ENCODE measurements around the gene ARHGEF6.

ARHGEF6 gene

DNA sequence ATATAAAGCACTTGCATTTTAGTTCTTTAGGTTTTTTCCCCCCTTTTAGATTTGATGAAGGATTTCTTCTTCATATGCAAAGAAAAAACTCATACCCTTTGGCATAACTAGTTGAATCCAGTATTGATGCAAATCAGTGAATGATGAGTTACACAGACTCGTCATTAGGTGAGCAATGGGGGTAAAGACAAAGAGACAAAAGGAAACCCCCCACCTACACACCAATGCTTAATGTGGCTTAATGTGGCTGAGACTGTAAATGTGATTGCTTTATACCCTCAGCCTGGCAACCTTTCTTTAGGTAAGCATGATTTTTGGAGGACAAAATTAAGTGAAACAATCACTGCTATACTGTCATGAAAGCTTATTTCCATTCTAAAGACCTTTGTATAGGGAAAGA is 93.3 kb downstream of the ARHGEF6 start:
- DNase-seq = no peak

GRCh38 chrX:136684120-136684519 is 96.6 kb downstream of the ARHGEF6 start:
- DNase-seq = no peak

DNA sequence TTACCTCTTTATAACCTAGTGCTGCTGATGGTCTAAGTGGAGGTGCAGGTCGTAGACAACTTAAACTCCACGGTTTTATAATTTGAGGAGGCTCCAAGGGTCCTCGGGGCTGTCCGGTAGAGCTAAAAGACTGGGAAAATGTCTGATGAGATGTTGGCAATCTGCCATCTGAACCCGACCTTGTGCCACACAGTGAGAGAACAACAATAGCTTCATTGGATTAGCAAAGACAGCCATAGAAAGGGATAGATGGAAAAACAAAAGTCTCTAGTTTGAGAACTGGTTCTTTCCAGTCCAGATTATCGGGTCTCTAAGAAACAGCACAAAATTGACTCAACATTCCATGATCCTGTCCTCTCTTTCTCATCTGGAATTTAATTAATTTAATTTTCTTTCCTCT is 101.2 kb downstream of the ARHGEF6 start:
- DNase-seq = no peak

DNA sequence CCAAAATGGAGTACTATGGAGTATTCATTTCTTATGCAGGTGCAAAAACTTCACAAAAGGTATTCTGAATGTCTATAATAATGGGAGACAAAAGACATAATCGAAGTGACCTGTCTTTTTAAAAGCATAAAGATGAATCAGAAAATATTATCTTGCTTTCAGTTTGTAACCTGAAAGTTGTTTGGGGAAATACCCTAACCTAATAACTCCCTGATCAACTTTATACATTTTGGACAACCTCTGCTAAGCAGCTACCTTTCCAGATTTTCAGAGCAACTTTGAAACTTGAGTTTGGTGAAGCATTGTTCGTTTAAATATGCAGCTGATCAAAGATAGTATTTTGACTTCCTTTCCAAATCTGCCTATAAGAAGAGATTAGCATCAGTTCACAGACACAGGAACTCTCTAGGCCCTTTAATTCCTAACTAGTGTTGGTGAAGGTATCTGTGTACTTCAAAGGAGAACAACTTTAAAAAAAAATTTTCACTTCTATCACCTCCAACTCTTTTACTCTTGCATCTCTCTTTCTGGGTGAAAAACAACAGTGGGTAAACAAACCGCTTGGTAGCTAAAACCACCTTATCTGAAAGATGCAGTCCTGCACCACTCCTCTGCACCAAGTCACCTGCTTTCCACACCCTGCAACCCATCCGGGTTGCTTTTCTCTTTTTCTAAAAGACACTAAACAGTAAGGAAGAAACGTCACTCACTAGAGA is 106.3 kb downstream of the ARHGEF6 start:
- no peak for DNase-seq

GRCh38 chrX:136671006-136671610 is 109.6 kb downstream of the ARHGEF6 start:
- DNase-seq = no peak

DNA sequence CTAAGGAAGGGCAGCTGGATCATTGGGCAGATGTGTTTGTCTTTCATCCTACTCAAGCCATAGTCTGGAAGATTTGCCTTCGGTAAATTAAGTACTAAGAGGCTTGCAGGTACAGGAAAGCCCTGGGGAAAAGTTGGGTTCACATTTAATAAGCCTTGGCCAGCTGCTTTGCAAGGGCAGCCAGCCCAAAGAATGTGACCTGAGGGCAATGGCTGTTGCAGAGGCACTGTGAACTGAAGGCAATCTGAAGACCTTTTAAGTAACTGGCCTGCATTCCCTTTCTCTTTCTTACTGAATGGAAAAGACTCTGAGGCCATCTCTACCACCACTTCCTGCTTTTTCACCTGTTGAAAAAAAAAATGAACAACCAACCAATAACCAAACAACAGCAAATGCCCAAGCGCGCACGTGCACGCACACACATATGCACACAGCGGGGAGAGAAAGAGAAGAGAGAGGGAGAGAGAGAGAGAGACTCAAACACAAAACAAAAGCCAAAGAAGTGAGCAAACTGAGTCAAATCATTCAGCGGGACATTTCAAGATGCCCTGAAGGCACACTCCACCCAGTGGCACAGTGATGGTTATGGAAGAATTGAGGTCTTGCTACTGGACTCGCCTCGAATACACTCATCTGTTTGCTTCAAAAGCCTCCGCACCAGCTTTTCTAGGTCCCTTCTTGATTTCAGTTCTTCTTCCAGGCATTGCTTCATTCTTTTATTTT is 113.1 kb downstream of the ARHGEF6 start:
- no peak for DNase-seq

GRCh38 chrX:136666088-136666487 is 114.6 kb downstream of the ARHGEF6 start:
- DNase-seq = no peak

DNA sequence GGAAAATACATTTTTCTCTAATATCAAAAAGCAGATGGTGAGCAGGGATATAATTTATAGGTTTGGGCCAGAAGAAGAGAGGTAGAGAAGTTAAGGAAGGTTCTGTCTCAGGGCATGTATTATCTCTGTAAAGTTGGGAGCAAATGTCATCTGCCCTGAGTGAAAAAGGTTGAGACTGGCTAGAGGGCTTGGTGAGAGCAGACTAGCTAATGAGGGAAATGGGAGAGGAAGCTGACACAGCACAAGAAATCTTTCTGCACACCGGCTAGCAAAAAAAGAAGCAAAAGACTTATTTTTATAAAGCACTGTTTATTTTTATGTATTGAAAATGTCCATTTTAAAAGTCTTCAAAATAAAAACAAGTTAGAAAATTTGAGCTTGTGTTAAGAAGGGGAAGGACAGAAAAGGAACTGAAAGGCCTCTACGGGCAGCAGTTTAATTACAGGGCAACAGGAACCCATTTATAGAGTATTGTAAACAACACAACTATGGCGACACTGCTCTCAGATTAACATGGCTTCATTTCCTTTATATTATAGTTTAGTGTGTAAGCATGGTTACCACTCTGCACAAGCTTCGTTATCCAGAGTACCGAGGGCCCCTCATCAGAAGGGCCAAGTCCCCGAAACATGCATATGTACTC is 115.4 kb downstream of the ARHGEF6 start:
- no peak for DNase-seq

- DNase-seq = no peak
Measured at GRCh38 chrX:136662976-136663375, 117.8 kb downstream of the ARHGEF6 start.

DNA sequence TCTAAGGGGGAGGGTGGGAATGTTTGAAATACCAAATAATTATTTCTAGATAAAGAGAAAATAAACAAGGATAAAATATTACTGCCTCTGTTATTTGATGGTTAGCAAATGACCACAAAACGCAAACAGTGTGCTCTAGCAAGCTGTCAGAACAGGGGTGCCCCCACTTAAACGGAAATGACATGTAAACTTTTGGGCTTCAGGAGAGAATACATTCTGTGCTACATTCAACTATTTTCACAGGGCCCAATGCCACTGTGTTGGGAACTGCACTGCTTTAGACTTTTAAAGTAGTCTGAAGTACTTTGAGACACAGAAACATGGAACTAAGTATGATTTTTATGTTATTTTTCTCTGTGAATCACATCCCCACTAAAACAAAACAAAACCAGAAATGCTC is 118.6 kb downstream of the ARHGEF6 start:
- DNase-seq = no peak

DNA sequence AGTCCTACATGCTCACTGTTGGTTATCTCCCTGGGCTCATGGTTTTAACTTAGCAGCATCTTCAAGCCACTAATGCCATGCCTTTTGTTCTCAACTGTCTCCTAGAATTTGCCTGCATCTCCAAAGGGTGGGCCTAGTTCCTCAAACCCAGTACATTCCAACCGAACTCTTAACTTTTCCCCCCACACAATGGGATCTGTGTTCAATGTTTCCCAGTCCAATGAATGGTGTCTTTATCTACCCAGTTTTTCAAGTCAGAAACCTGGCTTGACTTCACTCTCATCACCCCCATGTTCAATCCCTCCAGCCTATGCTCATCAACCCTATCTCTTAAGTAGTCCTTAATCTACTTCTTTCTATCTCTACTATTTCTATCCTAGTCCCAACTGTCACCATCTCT is 119.8 kb downstream of the ARHGEF6 start:
- DNase-seq = no peak

DNA sequence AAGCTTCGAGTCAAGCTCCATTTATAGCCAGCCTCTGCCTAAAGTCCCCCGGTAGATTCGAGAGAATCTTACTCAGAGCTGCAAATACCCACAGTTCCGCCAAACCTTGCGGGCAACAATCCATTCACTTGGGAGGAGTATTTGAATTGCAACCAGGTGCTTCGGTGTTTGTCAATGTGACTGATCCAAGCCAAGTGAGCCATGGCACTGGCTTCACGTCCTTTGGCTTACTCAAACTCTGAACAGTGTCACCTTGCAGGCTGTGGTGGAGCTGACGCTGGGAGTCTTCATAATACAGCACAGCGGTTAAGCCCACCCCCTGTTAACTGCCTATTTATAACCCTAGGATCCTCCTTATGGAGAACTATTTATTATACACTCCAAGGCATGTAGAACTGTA is 121.6 kb downstream of the ARHGEF6 start:
- no peak for DNase-seq

GRCh38 chrX:136658151-136658550 is 122.6 kb downstream of the ARHGEF6 start:
- DNase-seq = no peak

DNA sequence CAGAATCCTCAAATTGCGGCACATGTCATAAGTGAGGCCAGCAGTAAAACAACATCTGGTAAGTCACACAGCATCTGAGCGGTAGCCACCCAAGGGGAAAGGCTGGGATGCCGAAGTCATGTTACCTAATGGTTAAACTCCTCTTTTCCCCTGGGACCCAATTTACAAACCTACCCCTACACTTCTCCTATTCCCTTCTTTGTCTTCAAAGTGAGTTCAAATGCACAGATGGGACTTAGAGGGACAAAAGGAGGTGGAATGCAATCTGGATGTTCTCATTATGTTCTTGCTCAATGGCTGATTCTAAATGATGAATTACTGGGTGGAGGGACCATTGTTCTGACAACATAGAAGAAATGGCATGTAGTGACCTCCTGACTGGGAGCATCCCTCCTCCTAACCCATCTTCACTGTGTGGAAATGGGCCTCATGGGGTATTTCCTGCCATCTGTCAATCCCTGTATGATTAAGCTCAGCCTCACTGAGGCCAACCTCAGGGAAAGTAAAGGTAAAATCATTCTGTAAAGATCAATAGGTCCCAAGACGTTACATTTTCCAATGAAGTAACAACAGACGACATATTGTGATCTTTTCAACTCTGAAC is 124.3 kb downstream of the ARHGEF6 start:
- no peak for DNase-seq

GRCh38 chrX:136652822-136653723 is 127.7 kb downstream of the ARHGEF6 start:
- no peak for DNase-seq

DNA sequence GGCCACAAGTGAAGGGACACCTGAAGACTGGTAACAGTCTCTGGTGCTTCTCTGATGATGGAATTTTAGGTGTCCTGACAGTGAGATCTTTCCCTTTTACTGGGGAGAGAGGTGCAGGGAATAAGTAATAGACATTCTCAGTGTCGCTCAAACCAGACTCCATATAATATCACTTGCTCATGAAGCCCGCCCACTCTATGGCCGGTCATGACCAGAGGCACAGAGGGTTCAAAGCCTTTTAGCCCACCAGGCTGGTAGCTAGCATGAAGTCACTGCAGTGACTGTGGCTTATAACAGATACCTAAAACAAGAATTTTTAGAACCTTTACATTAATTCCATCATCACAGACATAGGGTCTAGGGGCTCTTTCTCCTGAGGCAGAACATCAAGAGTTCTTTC is 129.9 kb downstream of the ARHGEF6 start:
- DNase-seq = no peak

DNA sequence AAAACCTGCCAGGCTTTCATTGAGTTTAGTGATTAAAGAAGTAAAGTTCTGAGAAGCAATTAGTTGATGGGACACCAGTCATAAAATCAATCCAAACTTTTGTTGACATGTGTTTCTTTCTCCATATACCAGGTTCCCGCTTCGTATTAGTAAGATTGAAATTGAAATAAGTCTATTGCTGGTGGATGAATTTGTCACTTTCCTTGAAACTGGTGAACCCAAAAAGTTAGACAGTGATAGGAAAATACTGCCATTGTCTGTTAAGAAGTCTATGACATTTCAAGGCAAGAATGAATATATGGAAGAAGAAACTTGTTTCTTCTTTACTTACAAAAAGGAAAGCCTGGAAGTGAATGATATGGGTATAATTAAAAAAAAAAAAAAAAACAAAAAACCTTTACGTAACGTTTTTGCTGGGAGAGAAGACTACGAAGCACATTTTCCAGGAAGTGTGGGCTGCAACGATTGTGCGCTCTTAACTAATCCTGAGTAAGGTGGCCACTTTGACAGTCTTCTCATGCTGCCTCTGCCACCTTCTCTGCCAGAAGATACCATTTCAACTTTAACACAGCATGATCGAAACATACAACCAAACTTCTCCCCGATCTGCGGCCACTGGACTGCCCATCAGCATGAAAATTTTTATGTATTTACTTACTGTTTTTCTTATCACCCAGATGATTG is 132.9 kb downstream of the ARHGEF6 start, which contains the start of gene CD40LG:
Gene CD40LG, plus strand, starts transcription at position 482 of the 684 bp plus-strand sequence. Its CDS starts 91 bp downstream, at position 573.
- DNase-seq = no peak

GRCh38 chrX:136646602-136647239 is 134.0 kb downstream of the ARHGEF6 start:
- DNase-seq = no peak

DNA sequence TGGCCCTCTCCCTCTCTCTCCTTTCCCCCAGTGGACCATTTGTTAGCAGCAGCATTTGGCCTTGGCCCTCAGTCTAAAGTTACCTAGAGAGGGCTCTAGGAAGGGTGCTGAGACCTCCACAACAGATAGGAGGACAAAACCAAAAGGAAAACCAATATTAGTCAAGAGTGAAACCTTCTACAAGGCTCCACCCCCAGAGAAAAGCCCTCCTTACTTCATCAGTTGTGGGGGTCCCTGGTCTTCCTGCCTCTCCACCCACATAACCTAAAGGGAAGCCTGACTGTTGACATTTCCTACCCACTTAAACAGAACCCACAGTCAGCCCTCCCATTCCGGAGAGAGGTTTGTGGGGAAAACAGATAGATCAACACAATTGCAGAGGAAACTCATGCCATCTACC is 137.5 kb downstream of the ARHGEF6 start:
- no peak for DNase-seq

GRCh38 chrX:136639506-136640176 is 141.1 kb downstream of the ARHGEF6 start:
- no peak for DNase-seq

Data from NCI-H1417 (cell line).